Measurements from ENCODE around the gene PRKAG3.

DNA sequence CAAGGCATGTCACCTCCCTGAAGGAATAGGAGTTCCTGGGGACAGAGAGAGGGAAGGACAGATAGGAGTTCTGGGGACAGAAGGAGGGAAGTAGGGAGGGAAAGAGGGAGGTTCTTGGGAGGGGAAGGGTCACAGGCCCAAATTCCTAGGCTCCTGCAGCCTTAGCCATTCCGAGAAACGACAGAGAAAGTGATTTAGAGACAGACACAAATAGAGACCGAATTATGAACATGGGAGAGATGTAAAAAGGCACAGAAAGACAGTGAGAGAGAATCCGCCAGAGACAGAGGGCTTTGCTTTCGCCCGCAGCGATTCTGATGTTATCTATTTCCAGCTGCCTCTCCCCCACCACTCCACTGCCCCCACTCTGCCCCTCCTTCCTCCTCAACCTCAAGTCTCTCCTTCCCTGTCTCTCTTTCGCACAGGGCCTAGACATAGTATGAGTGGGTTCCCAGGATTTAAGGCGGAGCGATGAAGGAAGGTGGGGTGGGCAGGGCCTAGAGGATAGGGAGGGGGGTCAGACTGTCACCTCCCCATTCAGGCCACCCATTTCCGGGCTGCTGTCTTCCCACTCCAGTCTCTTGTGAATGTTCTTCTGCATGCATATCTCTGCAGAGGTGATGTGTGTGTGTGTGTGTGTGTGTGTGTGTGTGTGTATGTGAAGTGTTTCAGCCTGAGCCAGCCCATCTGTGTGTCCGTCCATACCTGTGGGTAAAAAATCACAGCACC lies 24.7 kb upstream of the PRKAG3 start:
- TF ChIP-seq, protein P1, sequence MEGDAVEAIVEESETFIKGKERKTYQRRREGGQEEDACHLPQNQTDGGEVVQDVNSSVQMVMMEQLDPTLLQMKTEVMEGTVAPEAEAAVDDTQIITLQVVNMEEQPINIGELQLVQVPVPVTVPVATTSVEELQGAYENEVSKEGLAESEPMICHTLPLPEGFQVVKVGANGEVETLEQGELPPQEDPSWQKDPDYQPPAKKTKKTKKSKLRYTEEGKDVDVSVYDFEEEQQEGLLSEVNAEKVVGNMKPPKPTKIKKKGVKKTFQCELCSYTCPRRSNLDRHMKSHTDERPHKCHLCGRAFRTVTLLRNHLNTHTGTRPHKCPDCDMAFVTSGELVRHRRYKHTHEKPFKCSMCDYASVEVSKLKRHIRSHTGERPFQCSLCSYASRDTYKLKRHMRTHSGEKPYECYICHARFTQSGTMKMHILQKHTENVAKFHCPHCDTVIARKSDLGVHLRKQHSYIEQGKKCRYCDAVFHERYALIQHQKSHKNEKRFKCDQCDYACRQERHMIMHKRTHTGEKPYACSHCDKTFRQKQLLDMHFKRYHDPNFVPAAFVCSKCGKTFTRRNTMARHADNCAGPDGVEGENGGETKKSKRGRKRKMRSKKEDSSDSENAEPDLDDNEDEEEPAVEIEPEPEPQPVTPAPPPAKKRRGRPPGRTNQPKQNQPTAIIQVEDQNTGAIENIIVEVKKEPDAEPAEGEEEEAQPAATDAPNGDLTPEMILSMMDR (conservative IDR thresholded peaks at IDR 0.05 in 1 of 2, IDR thresholded peaks at IDR 0.05 in 1 of 2; ENCODE audit: extremely low read depth in 1 of 2, insufficient read depth in 1 of 2, low read depth in 1 of 2, low read length in 2 of 2) = no peak
- TF ChIP-seq EZH2 (IDR thresholded peaks at IDR 0.05; ENCODE audit: borderline replicate concordance, low read length) = no peak
